HEK293 (cell line): ENCODE results near the gene PDE6C.

Source experiments
- CTCF ChIA-PET: fragments of 350-600 bp; formaldehyde crosslinking; extraction: SDS; loops from one replicate; lab custom pipeline; 2021; ENCODE audit warnings: antibody characterized with exemption; lab: Yijun Ruan, JAX
- POLR2A ChIA-PET: fragments of 300-600 bp; formaldehyde crosslinking; extraction: SDS; loops from one replicate; lab custom pipeline; 2020; ENCODE audit warnings: antibody characterized with exemption, inconsistent platforms; lab: Yijun Ruan, JAX
- H3K27ac ChIP-seq: fragments of 200-500 bp; sonication (Bioruptor generic); 2 replicates; pipeline ENCODE4 v1.5.1; 2014; ENCODE audit warnings: low read depth, low read length, control low read depth, inconsistent platforms; ENCODE audit errors: extremely low read depth
- H3K36me3 ChIP-seq, 2 experiments: fragments of 200-500 bp in 1 of 2; sonication (Bioruptor generic) in 1 of 2; 1 replicate in 1 of 2; 2 replicates in 1 of 2; pipeline ENCODE4 v1.5.1; 2014 to 2017; ENCODE audit warnings: inconsistent platforms in 2 of 2, low read length in 2 of 2; ENCODE audit not compliant: control insufficient read depth in 2 of 2, insufficient read depth in 1 of 2
- H3K4me1 ChIP-seq: fragments of 200-500 bp; sonication (Bioruptor generic); 2 replicates; pipeline ENCODE4 v1.5.1; 2014; ENCODE audit warnings: mild to moderate bottlenecking, low read length, inconsistent platforms; ENCODE audit not compliant: control insufficient read depth, insufficient read depth
- H3K4me3 ChIP-seq: 2 replicates; pipeline ENCODE4 v1.5.1; 2011; ENCODE audit warnings: low read depth, mild to moderate bottlenecking, control low read depth, low read length, moderate library complexity
- H3K9me3 ChIP-seq: fragments of 200-500 bp; sonication (Bioruptor generic); 2 replicates; pipeline ENCODE4 v1.5.1; 2014; ENCODE audit warnings: low read depth, low read length, inconsistent platforms; ENCODE audit not compliant: control insufficient read depth, insufficient read depth
- BCL11B ChIP-seq: fragments of 450-650 bp; formaldehyde crosslinking; IDR thresholded peaks from 2 replicates; pipeline ENCODE4 v1.5.1; 2016; ENCODE audit warnings: low read depth, missing biosample characterization, missing genetic modification characterization
- GLIS2 ChIP-seq: fragments of 450-650 bp; formaldehyde crosslinking; IDR thresholded peaks from 2 replicates; pipeline ENCODE4 v1.5.1; 2016; ENCODE audit warnings: missing biosample characterization, missing genetic modification characterization
- PBX3 ChIP-seq: sonication (generic); formaldehyde crosslinking; IDR thresholded peaks from 2 replicates; pipeline ENCODE4 v1.8.1; 2022; ENCODE audit warnings: mild to moderate bottlenecking, moderate library complexity, missing genetic modification reagents
- PRDM1 ChIP-seq: fragments of 450-650 bp; formaldehyde crosslinking; IDR thresholded peaks from 2 replicates; pipeline ENCODE4; 2016; ENCODE audit warnings: missing biosample characterization, missing genetic modification characterization
- REPIN1 ChIP-seq: fragments of 450-650 bp; formaldehyde crosslinking; IDR thresholded peaks from 2 replicates; pipeline ENCODE4 v1.5.1; 2017; ENCODE audit warnings: missing biosample characterization, missing genetic modification characterization, low read depth
- SCRT1 ChIP-seq: fragments of 450-650 bp; formaldehyde crosslinking; IDR thresholded peaks from 2 replicates; pipeline ENCODE4 v1.5.1; 2016; ENCODE audit warnings: missing biosample characterization, missing genetic modification characterization, borderline replicate concordance
- SP7 ChIP-seq: fragments of 450-650 bp; formaldehyde crosslinking; IDR thresholded peaks from 2 replicates; pipeline ENCODE4 v1.5.1; 2016; ENCODE audit warnings: missing biosample characterization, missing genetic modification characterization
- TCF7L2 ChIP-seq: IDR thresholded peaks from 2 replicates; pipeline ENCODE4 v1.6.1; 2011; ENCODE audit warnings: low read depth, mild to moderate bottlenecking, inconsistent platforms, low read length, moderate library complexity, borderline replicate concordance
- ZNF10 ChIP-seq: fragments of 450-650 bp; formaldehyde crosslinking; IDR thresholded peaks from 2 replicates; pipeline ENCODE4 v1.5.1; 2017; ENCODE audit warnings: missing biosample characterization, missing genetic modification characterization
- ZNF121 ChIP-seq: fragments of 450-650 bp; formaldehyde crosslinking; IDR thresholded peaks from 2 replicates; pipeline ENCODE4 v1.5.1; 2016; ENCODE audit warnings: missing biosample characterization, missing genetic modification characterization
- ZNF174 ChIP-seq: fragments of 450-650 bp; formaldehyde crosslinking; IDR thresholded peaks from 2 replicates; pipeline ENCODE4 v1.5.0; 2017; ENCODE audit warnings: missing biosample characterization, mild to moderate bottlenecking, missing genetic modification characterization
- ZNF175 ChIP-seq: fragments of 450-650 bp; formaldehyde crosslinking; IDR thresholded peaks from 2 replicates; pipeline ENCODE4 v1.5.1; 2016; ENCODE audit warnings: missing biosample characterization, missing genetic modification characterization
- ZNF19 ChIP-seq: fragments of 450-650 bp; formaldehyde crosslinking; IDR thresholded peaks from 2 replicates; pipeline ENCODE4; 2016; ENCODE audit warnings: missing biosample characterization, missing genetic modification characterization, low read depth
- ZNF26 ChIP-seq: fragments of 450-650 bp; formaldehyde crosslinking; IDR thresholded peaks from 2 replicates; pipeline ENCODE4 v1.5.1; 2016; ENCODE audit warnings: missing biosample characterization, missing genetic modification characterization
- ZNF350 ChIP-seq: fragments of 450-650 bp; formaldehyde crosslinking; IDR thresholded peaks from 2 replicates; pipeline ENCODE4 v1.5.0; 2017; ENCODE audit warnings: missing biosample characterization, mild to moderate bottlenecking, missing genetic modification characterization
- ZNF398 ChIP-seq: fragments of 450-650 bp; formaldehyde crosslinking; IDR thresholded peaks from 2 replicates; pipeline ENCODE4 v1.5.1; 2017; ENCODE audit warnings: missing biosample characterization, missing genetic modification characterization
- ZNF416 ChIP-seq: fragments of 450-650 bp; formaldehyde crosslinking; IDR thresholded peaks from 2 replicates; pipeline ENCODE4 v1.5.1; 2016; ENCODE audit warnings: missing biosample characterization, missing genetic modification characterization
- ZNF626 ChIP-seq: fragments of 450-650 bp; sonication (Bioruptor Pico); formaldehyde crosslinking; IDR thresholded peaks from 2 replicates; pipeline ENCODE4 v1.5.1; 2018; ENCODE audit warnings: missing biosample characterization, missing genetic modification characterization, inconsistent platforms
- ZNF776 ChIP-seq: fragments of 450-650 bp; formaldehyde crosslinking; IDR thresholded peaks from 2 replicates; pipeline ENCODE4 v1.5.0; 2017; ENCODE audit warnings: missing biosample characterization, missing genetic modification characterization, borderline replicate concordance
- ZNF792 ChIP-seq: fragments of 450-650 bp; formaldehyde crosslinking; IDR thresholded peaks from 2 replicates; pipeline ENCODE4 v1.5.1; 2016; ENCODE audit warnings: missing biosample characterization, missing genetic modification characterization
- ZNF830 ChIP-seq: fragments of 450-650 bp; IDR thresholded peaks from 2 replicates; pipeline ENCODE4 v1.5.0; 2018; ENCODE audit warnings: missing biosample characterization, missing genetic modification characterization, low read depth, mild to moderate bottlenecking, moderate library complexity
- TF ChIP-seq, protein P1 (sequence below): fragments of 450-650 bp; formaldehyde crosslinking; IDR thresholded peaks from 2 replicates; pipeline ENCODE4 v1.5.1; 2016; ENCODE audit warnings: missing biosample characterization, missing genetic modification characterization

PDE6C gene

GRCh38 chr10:93601774-93602162 is 10.6 kb upstream of the PDE6C start:
- no peaks in the 10 kb centered on the region for H3K36me3 ChIP-seq
- TF ChIP-seq ZNF26 (tag by site-specific recombination), result no peak
- no peak for TF ChIP-seq TCF7L2
- TF ChIP-seq ZNF175, result no peak
- no peak for TF ChIP-seq BCL11B (tag by site-specific recombination)
- TF ChIP-seq ZNF830 (tag by site-specific recombination), result no peak
- TF ChIP-seq, protein P1, sequence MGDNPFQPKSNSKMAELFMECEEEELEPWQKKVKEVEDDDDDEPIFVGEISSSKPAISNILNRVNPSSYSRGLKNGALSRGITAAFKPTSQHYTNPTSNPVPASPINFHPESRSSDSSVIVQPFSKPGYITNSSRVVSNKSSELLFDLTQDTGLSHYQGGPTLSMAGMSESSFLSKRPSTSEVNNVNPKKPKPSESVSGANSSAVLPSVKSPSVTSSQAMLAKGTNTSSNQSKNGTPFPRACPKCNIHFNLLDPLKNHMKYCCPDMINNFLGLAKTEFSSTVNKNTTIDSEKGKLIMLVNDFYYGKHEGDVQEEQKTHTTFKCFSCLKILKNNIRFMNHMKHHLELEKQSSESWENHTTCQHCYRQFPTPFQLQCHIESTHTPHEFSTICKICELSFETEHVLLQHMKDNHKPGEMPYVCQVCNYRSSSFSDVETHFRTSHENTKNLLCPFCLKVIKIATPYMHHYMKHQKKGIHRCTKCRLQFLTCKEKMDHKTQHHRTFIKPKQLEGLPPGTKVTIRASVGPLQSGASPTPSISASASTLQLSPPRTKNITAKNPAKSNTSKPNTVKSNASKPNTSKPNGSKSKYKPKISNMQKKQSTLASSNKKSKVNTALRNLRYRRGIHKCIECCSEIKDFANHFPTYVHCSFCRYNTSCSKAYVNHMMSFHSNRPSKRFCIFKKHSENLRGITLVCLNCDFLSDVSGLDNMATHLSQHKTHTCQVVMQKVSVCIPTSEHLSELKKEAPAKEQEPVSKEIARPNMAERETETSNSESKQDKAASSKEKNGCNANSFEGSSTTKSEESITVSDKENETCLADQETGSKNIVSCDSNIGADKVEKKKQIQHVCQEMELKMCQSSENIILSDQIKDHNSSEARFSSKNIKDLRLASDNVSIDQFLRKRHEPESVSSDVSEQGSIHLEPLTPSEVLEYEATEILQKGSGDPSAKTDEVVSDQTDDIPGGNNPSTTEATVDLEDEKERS (tag by site-specific recombination), result no peak
- TF ChIP-seq ZNF174 (tag by site-specific recombination), result no peak
- no peak for TF ChIP-seq ZNF398 (tag by site-specific recombination)
- CTCF ChIA-PET, result no interaction called here
- no peaks in the 10 kb centered on the region for H3K4me1 ChIP-seq
- POLR2A ChIA-PET, result no interaction called here
- no peaks in the 10 kb centered on the region for H3K9me3 ChIP-seq
- H3K27ac ChIP-seq, result no peak overlapping the region
- no peak overlapping the region for H3K4me3 ChIP-seq

- Histone ChIP-seq H3K36me3 (no peaks in the 10 kb centered on the region), H3K27ac (no peak overlapping the region), H3K9me3 (no peaks in the 10 kb centered on the region), H3K4me3 (no peak overlapping the region), H3K4me1 (no peaks in the 10 kb centered on the region)
- TF ChIP-seq ZNF19 (no peak), ZNF175 (no peak), GLIS2 (tag by site-specific recombination) (no peak), ZNF121 (no peak), SCRT1 (tag by site-specific recombination) (no peak), SP7 (tag by site-specific recombination) (no peak), PRDM1 (tag by site-specific recombination) (no peak)
- ChIA-PET CTCF (no interaction called here), POLR2A (no interaction called here)
Measured at GRCh38 chr10:93603023-93603422, 9.3 kb upstream of the PDE6C start.

GRCh38 chr10:93604146-93604545 is 8.2 kb upstream of the PDE6C start:
- CTCF ChIA-PET, result interaction anchor here (0.8 kb wide), 1 partner anchor 49 kb away, joined by 3 read pairs; no protein-coding TSS in a partner anchor

More at GRCh38 chr10:93604146-93604545, 8.2 kb upstream of the PDE6C start:
- Histone ChIP-seq H3K9me3 (no peaks in the 10 kb centered on the region), H3K4me1 (no peaks in the 10 kb centered on the region), H3K4me3 (no peak overlapping the region), H3K36me3 (no peaks in the 10 kb centered on the region), H3K27ac (no peak overlapping the region)
- POLR2A ChIA-PET, result no interaction called here
- TF ChIP-seq, protein P1 (tag by site-specific recombination), result no peak
- no peak for TF ChIP-seq ZNF776 (tag by site-specific recombination)
- TF ChIP-seq ZNF10, result no peak
- no peak for TF ChIP-seq ZNF626 (tag by site-specific recombination)
- no peak for TF ChIP-seq SP7 (tag by site-specific recombination)
- no peak for TF ChIP-seq REPIN1 (tag by site-specific recombination)
- no peak for TF ChIP-seq ZNF792 (tag by site-specific recombination)
- no peak for TF ChIP-seq ZNF350 (tag by site-specific recombination)
- no peak for TF ChIP-seq ZNF416 (tag by site-specific recombination)
- no peak for TF ChIP-seq PBX3 (CRISPR knock-in tag)
- TF ChIP-seq, all 188 proteins: peak for 0
